HepG2 (cell line): ENCODE results near the gene CKS1B. TPM values are rescaled to one million over a fixed set of nuclear protein-coding genes. Genes with fewer than 3 reads are reported as not detected.
A peak's percentile ranks its signal among the peaks of the same experiment; 100 is the strongest.

Source experiments
- AGO2 ChIP-seq: fragments of 200-400 bp; formaldehyde crosslinking; optimal IDR thresholded peaks from 2 replicates; pipeline ENCODE3; 2017; ENCODE audit warnings: mild to moderate bottlenecking, low read depth, low read length, moderate library complexity
- BATF2 ChIP-seq: sonication (generic); formaldehyde crosslinking; IDR thresholded peaks from 2 replicates; pipeline ENCODE4 v1.8.0; 2022; ENCODE audit warnings: mild to moderate bottlenecking, missing genetic modification reagents, moderate library complexity
- ETV6 ChIP-seq: sonication (generic); formaldehyde crosslinking; conservative IDR thresholded peaks from 2 replicates; pipeline ENCODE4 v1.4.0; 2020; ENCODE audit warnings: missing genetic modification reagents
- FOXA3 ChIP-seq: IDR thresholded peaks from 2 replicates; pipeline ENCODE4 v1.6.1; 2016; ENCODE audit warnings: missing genetic modification reagents, missing compliant biosample characterization
- HNRNPK ChIP-seq: fragments of 200-400 bp; formaldehyde crosslinking; IDR thresholded peaks from 2 replicates; pipeline ENCODE4 v1.6.1; 2018; ENCODE audit warnings: low read length, low read depth, moderate library complexity, mild to moderate bottlenecking; ENCODE audit not compliant: poor library complexity, severe bottlenecking
- ISL2 ChIP-seq: sonication (generic); formaldehyde crosslinking; IDR thresholded peaks from 2 replicates; pipeline ENCODE4 v1.5.0; 2020; ENCODE audit warnings: missing genetic modification reagents
- JUN ChIP-seq: sonication (generic); formaldehyde crosslinking; IDR thresholded peaks from 2 replicates; pipeline ENCODE4 v1.4.0; 2020; ENCODE audit warnings: mild to moderate bottlenecking, missing genetic modification reagents
- PCBP1 ChIP-seq: fragments of 200-400 bp; formaldehyde crosslinking; IDR thresholded peaks from 2 replicates; pipeline ENCODE4 v1.6.1; 2017; ENCODE audit warnings: mild to moderate bottlenecking, low read depth, low read length, borderline replicate concordance
- SOX6 ChIP-seq, 2 experiments: fragments of 450-650 bp in 1 of 2; sonication (generic) in 1 of 2; formaldehyde crosslinking in 1 of 2; IDR thresholded peaks; 2 replicates each; pipeline versions ENCODE4 v1.4.0 to v1.6.1; 2017 to 2020; ENCODE audit warnings: antibody characterized with exemption in 1 of 2, mild to moderate bottlenecking in 1 of 2, missing genetic modification reagents in 1 of 2
- SRSF1 ChIP-seq: fragments of 200-400 bp; formaldehyde crosslinking; optimal IDR thresholded peaks from 2 replicates; pipeline ENCODE3; 2017; ENCODE audit warnings: mild to moderate bottlenecking, low read depth, low read length, moderate library complexity
- YY1 ChIP-seq: IDR thresholded peaks from 2 replicates; pipeline ENCODE4 v1.6.1; 2011; ENCODE audit warnings: low read length, low read depth, moderate library complexity, mild to moderate bottlenecking; ENCODE audit not compliant: insufficient read depth, insufficient replicate concordance
- ZFP41 ChIP-seq: sonication (generic); formaldehyde crosslinking; IDR thresholded peaks from 2 replicates; pipeline ENCODE4 v1.4.0; 2020; ENCODE audit warnings: mild to moderate bottlenecking, missing genetic modification reagents, borderline replicate concordance
- ZFP82 ChIP-seq: sonication (generic); formaldehyde crosslinking; IDR thresholded peaks from 2 replicates; pipeline ENCODE4 v1.5.1; 2020; ENCODE audit warnings: mild to moderate bottlenecking, missing genetic modification reagents, borderline replicate concordance
- ZMYM4 ChIP-seq: sonication (generic); formaldehyde crosslinking; IDR thresholded peaks from 2 replicates; pipeline ENCODE4 v1.8.1; 2023; ENCODE audit warnings: mild to moderate bottlenecking, missing genetic modification reagents
- ZNF343 ChIP-seq: sonication (generic); formaldehyde crosslinking; IDR thresholded peaks from 2 replicates; pipeline ENCODE4 v1.4.0; 2020; ENCODE audit warnings: mild to moderate bottlenecking, missing genetic modification reagents
- ZNF430 ChIP-seq: sonication (generic); formaldehyde crosslinking; IDR thresholded peaks from 2 replicates; pipeline ENCODE4 v1.9.0; 2021; ENCODE audit warnings: mild to moderate bottlenecking, missing genetic modification reagents
- ZNF556 ChIP-seq: sonication (generic); formaldehyde crosslinking; IDR thresholded peaks from 2 replicates; pipeline ENCODE4 v1.4.0; 2020; ENCODE audit warnings: mild to moderate bottlenecking, missing genetic modification reagents, borderline replicate concordance
- ZNF597 ChIP-seq: sonication (generic); formaldehyde crosslinking; IDR thresholded peaks from 2 replicates; pipeline ENCODE4 v1.5.0; 2020; ENCODE audit warnings: missing genetic modification reagents
- ZSCAN25 ChIP-seq: sonication (generic); formaldehyde crosslinking; IDR thresholded peaks from 2 replicates; pipeline ENCODE4 v1.8.0; 2022; ENCODE audit warnings: mild to moderate bottlenecking, missing genetic modification reagents
- polyA plus RNA-seq, 8 experiments: library from polyadenylated mRNA; depleted of rRNA in 3 of 8; stranded (reverse) in 7 of 8; unstranded in 1 of 8; fragments of >200 nt; fragmentation: Illumina TruSeq in 4 of 8; extraction: Trizol in 4 of 8; gene quantifications; 2 replicates each; pipeline versions ENCODE4 v1.2.1 to v1.2.3, GENCODE V29; 2011 to 2016; ENCODE audit warnings: low read depth in 4 of 8, missing spikeins in 1 of 8, mixed read lengths in 1 of 8; ENCODE audit not compliant: insufficient read depth in 1 of 8
- total RNA-seq, 5 experiments: library from RNA; depleted of rRNA; stranded (reverse); fragments of >200 nt; fragmentation: Illumina TruSeq; extraction: Trizol; gene quantifications; 2 replicates each; pipeline ENCODE4 v1.2.3, GENCODE V29; 2016; ENCODE audit warnings: low read depth in 1 of 5
- TF ChIP-seq, protein P1 (sequence below): sonication (generic); formaldehyde crosslinking; IDR thresholded peaks from 2 replicates; pipeline ENCODE4 v1.4.0; 2020; ENCODE audit warnings: mild to moderate bottlenecking, missing genetic modification reagents
- TF ChIP-seq, protein P2 (sequence below): sonication (generic); formaldehyde crosslinking; IDR thresholded peaks from 2 replicates; pipeline ENCODE4 v1.5.1; 2020; ENCODE audit warnings: missing genetic modification reagents, mild to moderate bottlenecking, borderline replicate concordance
- TF ChIP-seq, protein P3 (sequence below): sonication (generic); formaldehyde crosslinking; IDR thresholded peaks from 2 replicates; pipeline ENCODE4 v1.4.0; 2020; ENCODE audit warnings: missing genetic modification reagents; ENCODE audit errors: not compliant biosample characterization

CKS1B gene
- total and polyA plus RNA-seq, 2 of the 13 experiments (the other 11 are each of a cell fraction or from before 2014, with no cell fraction given): 217 to 222 TPM

- TF ChIP-seq, protein P1, sequence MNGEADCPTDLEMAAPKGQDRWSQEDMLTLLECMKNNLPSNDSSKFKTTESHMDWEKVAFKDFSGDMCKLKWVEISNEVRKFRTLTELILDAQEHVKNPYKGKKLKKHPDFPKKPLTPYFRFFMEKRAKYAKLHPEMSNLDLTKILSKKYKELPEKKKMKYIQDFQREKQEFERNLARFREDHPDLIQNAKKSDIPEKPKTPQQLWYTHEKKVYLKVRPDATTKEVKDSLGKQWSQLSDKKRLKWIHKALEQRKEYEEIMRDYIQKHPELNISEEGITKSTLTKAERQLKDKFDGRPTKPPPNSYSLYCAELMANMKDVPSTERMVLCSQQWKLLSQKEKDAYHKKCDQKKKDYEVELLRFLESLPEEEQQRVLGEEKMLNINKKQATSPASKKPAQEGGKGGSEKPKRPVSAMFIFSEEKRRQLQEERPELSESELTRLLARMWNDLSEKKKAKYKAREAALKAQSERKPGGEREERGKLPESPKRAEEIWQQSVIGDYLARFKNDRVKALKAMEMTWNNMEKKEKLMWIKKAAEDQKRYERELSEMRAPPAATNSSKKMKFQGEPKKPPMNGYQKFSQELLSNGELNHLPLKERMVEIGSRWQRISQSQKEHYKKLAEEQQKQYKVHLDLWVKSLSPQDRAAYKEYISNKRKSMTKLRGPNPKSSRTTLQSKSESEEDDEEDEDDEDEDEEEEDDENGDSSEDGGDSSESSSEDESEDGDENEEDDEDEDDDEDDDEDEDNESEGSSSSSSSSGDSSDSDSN (CRISPR knock-in tag): peak; percentile 72
- TF ChIP-seq ZNF556 (CRISPR knock-in tag) (peak; percentile 76; the same call in 1 of the 2 replicates), ZMYM4 (CRISPR knock-in tag) (peak; percentile 50; the same call in 1 of the 2 replicates), AGO2 (peak; percentile 96), ISL2 (CRISPR knock-in tag) (peak; percentile 76; the same call in 1 of the 2 replicates), ZNF430 (peak; percentile 74), ETV6 (CRISPR knock-in tag) (no peak), ZSCAN25 (CRISPR knock-in tag) (peak; percentile 72), YY1 (peak; percentile 63), SOX6 (IDR thresholded peaks at IDR 0.05) (no peak), SOX6 (CRISPR knock-in tag; IDR thresholded peaks at IDR 0.05) (peak; percentile 87), ZFP82 (peak; percentile 53; the same call in 1 of the 2 replicates), SRSF1 (peak; percentile 88), JUN (CRISPR knock-in tag) (peak; percentile 73; the same call in 1 of the 2 replicates), ZNF597 (CRISPR knock-in tag) (no peak), FOXA3 (CRISPR knock-in tag) (peak; percentile 66; the same call in 1 of the 2 replicates), HNRNPK (peak; percentile 95), BATF2 (CRISPR knock-in tag) (0 out of 2 replicates have a peak, but pooled peaks have one; percentile 39), PCBP1 (peak; percentile 95), ZFP41 (no peak), ZNF343 (CRISPR knock-in tag) (no peak)
- TF ChIP-seq, protein P2, sequence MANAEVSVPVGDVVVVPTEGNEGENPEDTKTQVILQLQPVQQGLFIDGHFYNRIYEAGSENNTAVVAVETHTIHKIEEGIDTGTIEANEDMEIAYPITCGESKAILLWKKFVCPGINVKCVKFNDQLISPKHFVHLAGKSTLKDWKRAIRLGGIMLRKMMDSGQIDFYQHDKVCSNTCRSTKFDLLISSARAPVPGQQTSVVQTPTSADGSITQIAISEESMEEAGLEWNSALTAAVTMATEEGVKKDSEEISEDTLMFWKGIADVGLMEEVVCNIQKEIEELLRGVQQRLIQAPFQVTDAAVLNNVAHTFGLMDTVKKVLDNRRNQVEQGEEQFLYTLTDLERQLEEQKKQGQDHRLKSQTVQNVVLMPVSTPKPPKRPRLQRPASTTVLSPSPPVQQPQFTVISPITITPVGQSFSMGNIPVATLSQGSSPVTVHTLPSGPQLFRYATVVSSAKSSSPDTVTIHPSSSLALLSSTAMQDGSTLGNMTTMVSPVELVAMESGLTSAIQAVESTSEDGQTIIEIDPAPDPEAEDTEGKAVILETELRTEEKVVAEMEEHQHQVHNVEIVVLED (CRISPR knock-in tag): 0 out of 2 replicates have a peak, but pooled peaks have one; percentile 57
- TF ChIP-seq, protein P3, sequence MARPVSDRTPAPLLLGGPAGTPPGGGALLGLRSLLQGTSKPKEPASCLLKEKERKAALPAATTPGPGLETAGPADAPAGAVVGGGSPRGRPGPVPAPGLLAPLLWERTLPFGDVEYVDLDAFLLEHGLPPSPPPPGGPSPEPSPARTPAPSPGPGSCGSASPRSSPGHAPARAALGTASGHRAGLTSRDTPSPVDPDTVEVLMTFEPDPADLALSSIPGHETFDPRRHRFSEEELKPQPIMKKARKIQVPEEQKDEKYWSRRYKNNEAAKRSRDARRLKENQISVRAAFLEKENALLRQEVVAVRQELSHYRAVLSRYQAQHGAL (CRISPR knock-in tag): no peak
Measured at GRCh38 chr1:155000726-155001424, 26.4 kb downstream of the CKS1B start (continued).
